Colonic mucosa (tissue), 4 donors: ENCODE results near the gene AFP. TPM values are rescaled to one million over a fixed set of nuclear protein-coding genes. Genes with fewer than 3 reads are reported as not detected.

Experiments used
- DNase-seq: peaks from one replicate; pipeline ENCODE4 v3.0.0-alpha.2; 2020
- H3K27ac ChIP-seq: fragments of 200-600 bp; one replicate; pipeline ENCODE4 v1.8.0; 2021
- H3K27me3 ChIP-seq: fragments of 200-600 bp; one replicate; pipeline ENCODE4 v1.8.0; 2021
- H3K36me3 ChIP-seq: fragments of 200-600 bp; one replicate; pipeline ENCODE4 v1.8.0; 2021
- H3K4me1 ChIP-seq: fragments of 200-600 bp; one replicate; pipeline ENCODE4 v1.8.0; 2021; ENCODE audit warnings: mild to moderate bottlenecking
- H3K4me3 ChIP-seq: fragments of 200-600 bp; one replicate; pipeline ENCODE4 v1.8.0; 2021
- H3K9ac ChIP-seq, 2 donors: one replicate each; pipeline ENCODE4 v1.7.0; 2013; ENCODE audit warnings: control low read depth in 2 of 2, low read depth in 2 of 2, low read length in 2 of 2
- H3K9me3 ChIP-seq: fragments of 200-600 bp; one replicate; pipeline ENCODE4 v1.8.0; 2021
- intact Hi-C: fragments of 100-400 bp; cut with DNase I; formaldehyde crosslinking; loops from one replicate; pipeline ENCODE4 v1.14.1; 2022
- total RNA-seq, 2 donors: library from RNA; stranded (reverse); fragmentation: NEBNext Ultra II Directional in 1 of 2; extraction: Animal tissue kit (Norgen Biotek cat#: 25700) in 1 of 2; gene quantifications; one replicate each; pipeline ENCODE4 v1.2.1, GENCODE V29; 2021
- TF ChIP-seq, protein P1 (sequence below): fragments of 200-600 bp; IDR thresholded peaks from one replicate; pipeline ENCODE4 v1.8.0; 2022; ENCODE audit warnings: antibody characterized with exemption, mild to moderate bottlenecking
- donor health status: healthy.
- donor health status: DM: no; HTN: no; CAD: no.
- donor health status: DM: no; HTN: no; CAD: no.

AFP gene
- total RNA-seq, 2 donors from 2014 or later = 0.48 to 4.6 TPM

DNA sequence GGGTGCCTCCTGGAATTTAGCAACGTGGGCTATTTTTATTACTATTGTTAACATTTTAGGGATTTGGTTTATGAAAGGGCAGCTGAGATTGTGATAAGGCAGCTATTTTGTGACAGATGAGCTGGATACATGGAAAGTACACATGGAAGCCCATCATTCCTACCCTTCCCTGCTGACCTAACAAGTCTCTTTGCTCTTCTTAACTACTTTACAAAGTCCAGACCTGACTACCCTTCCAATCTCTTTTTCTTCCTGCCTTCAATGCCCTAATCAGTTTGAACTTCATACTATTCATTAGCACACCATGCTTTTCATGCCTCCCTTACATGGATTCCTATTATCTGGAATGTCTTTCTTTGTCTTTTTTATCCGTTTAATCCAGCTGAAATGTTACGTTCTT lies 9.4 kb upstream of the AFP start:
- H3K9me3 ChIP-seq = no peaks in the 10 kb centered on the region
- no peaks in the 10 kb centered on the region for H3K4me1 ChIP-seq
- no peaks in the 10 kb centered on the region for H3K27me3 ChIP-seq
- H3K4me3 ChIP-seq = no peak overlapping the region
- H3K27ac ChIP-seq = no peak overlapping the region
- no peak overlapping the region for H3K9ac ChIP-seq
- DNase-seq = no peak
- intact Hi-C loops = no loop called here
- TF ChIP-seq, protein P1, sequence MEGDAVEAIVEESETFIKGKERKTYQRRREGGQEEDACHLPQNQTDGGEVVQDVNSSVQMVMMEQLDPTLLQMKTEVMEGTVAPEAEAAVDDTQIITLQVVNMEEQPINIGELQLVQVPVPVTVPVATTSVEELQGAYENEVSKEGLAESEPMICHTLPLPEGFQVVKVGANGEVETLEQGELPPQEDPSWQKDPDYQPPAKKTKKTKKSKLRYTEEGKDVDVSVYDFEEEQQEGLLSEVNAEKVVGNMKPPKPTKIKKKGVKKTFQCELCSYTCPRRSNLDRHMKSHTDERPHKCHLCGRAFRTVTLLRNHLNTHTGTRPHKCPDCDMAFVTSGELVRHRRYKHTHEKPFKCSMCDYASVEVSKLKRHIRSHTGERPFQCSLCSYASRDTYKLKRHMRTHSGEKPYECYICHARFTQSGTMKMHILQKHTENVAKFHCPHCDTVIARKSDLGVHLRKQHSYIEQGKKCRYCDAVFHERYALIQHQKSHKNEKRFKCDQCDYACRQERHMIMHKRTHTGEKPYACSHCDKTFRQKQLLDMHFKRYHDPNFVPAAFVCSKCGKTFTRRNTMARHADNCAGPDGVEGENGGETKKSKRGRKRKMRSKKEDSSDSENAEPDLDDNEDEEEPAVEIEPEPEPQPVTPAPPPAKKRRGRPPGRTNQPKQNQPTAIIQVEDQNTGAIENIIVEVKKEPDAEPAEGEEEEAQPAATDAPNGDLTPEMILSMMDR = no peak
- no peaks in the 10 kb centered on the region for H3K36me3 ChIP-seq

DNA sequence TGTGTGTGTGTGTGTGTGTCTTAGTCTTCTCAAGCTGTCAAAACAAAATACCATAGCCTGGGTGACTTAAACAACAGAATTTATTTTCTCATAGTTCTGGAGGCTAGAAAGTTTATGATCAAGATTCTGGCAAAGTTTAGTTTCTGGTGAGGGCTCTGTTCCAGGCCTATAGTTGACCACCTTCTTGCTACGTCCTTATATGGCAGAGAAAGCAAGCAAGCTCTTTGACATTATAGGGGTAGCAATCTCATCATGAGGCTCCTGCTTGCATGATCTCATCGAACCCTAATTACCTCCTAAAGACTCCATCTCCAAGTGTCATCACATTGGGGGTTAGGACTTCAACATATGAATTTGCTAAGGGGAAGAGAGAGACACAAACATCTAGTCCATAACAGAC lies 6.9 kb upstream of the AFP start:
- no peak for DNase-seq
- no peak overlapping the region for H3K9ac ChIP-seq
- no peaks in the 10 kb centered on the region for H3K36me3 ChIP-seq
- no peaks in the 10 kb centered on the region for H3K4me1 ChIP-seq
- no peaks in the 10 kb centered on the region for H3K27me3 ChIP-seq
- TF ChIP-seq, protein P1 = no peak
- no peaks in the 10 kb centered on the region for H3K9me3 ChIP-seq
- no peak overlapping the region for H3K27ac ChIP-seq
- intact Hi-C loops = no loop called here
- no peak overlapping the region for H3K4me3 ChIP-seq

DNA sequence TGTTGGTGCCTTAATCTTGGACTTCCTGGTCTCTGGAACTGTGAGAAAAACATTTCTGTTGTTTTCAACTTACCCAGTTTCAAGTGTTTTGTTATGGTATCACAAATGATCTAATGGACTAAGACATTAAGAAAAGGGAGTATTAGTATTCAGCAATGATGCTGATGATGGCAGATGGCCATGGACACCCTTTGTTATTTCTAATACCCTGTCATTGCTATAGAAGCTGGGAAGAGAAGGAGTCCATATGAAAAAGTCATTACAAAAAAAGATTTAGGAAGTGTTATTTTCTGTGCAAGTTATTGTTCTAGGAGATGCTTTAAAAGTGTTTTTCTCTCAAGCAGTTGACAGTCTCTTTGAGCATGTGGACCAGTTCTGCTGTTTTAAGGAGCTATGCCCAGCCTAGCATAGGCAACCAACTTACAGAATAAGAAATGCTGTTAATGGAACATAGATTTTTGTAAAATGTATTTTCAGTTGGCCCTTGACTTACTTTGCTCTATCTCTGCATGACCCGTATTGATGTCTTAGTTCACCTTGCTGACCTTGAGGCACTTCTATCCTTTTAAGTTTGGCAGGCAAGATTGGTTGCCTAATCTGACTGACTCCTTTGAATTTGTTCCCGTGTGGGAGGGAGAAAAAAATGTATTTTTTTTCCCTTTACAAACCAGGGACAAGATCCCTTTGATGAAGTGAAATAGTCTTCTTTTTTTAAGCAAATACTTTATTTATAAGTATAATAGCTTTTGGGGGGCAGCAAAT lies 6.0 kb upstream of the AFP start:
- intact Hi-C loops = no loop called here
- TF ChIP-seq, protein P1 = no peak

DNA sequence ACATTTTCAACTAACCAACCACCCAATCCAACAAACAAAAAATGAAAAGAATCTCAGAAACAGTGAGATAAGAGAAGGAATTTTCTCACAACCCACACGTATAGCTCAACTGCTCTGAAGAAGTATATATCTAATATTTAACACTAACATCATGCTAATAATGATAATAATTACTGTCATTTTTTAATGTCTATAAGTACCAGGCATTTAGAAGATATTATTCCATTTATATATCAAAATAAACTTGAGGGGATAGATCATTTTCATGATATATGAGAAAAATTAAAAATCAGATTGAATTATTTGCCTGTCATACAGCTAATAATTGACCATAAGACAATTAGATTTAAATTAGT lies 4.2 kb upstream of the AFP start:
- Histone ChIP-seq H3K36me3 (no peaks in the 10 kb centered on the region), H3K27ac (no peak overlapping the region), H3K4me3 (no peak overlapping the region), H3K4me1 (no peaks in the 10 kb centered on the region), H3K9me3 (no peaks in the 10 kb centered on the region), H3K9ac (no peak overlapping the region), H3K27me3 (no peaks in the 10 kb centered on the region)
- intact Hi-C loops = no loop called here
- no peak for DNase-seq
- TF ChIP-seq, protein P1 = no peak

More for the DNA sequence above, 6.0 kb upstream of the AFP start:
- no peak for DNase-seq
- Histone ChIP-seq H3K9ac (no peak overlapping the region), H3K4me3 (no peak overlapping the region), H3K27me3 (no peaks in the 10 kb centered on the region), H3K4me1 (no peaks in the 10 kb centered on the region), H3K9me3 (no peaks in the 10 kb centered on the region), H3K27ac (no peak overlapping the region), H3K36me3 (no peaks in the 10 kb centered on the region)

DNA sequence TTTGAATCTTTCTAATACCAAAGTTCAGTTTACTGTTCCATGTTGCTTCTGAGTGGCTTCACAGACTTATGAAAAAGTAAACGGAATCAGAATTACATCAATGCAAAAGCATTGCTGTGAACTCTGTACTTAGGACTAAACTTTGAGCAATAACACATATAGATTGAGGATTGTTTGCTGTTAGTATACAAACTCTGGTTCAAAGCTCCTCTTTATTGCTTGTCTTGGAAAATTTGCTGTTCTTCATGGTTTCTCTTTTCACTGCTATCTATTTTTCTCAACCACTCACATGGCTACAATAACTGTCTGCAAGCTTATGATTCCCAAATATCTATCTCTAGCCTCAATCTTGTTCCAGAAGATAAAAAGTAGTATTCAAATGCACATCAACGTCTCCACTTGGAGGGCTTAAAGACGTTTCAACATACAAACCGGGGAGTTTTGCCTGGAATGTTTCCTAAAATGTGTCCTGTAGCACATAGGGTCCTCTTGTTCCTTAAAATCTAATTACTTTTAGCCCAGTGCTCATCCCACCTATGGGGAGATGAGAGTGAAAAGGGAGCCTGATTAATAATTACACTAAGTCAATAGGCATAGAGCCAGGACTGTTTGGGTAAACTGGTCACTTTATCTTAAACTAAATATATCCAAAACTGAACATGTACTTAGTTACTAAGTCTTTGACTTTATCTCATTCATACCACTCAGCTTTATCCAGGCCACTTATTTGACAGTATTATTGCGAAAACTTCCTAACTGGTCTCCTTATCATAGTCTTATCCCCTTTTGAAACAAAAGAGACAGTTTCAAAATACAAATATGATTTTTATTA lies 3.6 kb upstream of the AFP start:
- no peak for DNase-seq
- intact Hi-C loops = no loop called here
- no peak overlapping the region for H3K9ac ChIP-seq
- no peaks in the 10 kb centered on the region for H3K4me1 ChIP-seq
- no peaks in the 10 kb centered on the region for H3K36me3 ChIP-seq
- TF ChIP-seq, protein P1 = no peak
- H3K27ac ChIP-seq = no peak overlapping the region
- H3K27me3 ChIP-seq = no peaks in the 10 kb centered on the region
- no peaks in the 10 kb centered on the region for H3K9me3 ChIP-seq
- no peak overlapping the region for H3K4me3 ChIP-seq
